CD14-positive monocyte (primary cell): ENCODE results near the gene SGCD. TPM values are rescaled to one million over a fixed set of nuclear protein-coding genes. Genes with fewer than 3 reads are reported as not detected.

Experiments
- DNase-seq, 3 donors: peaks; one replicate each; pipeline ENCODE4 v3.0.0-alpha.2; 2011 to 2022
- H2AFZ ChIP-seq: 2 replicates; pipeline ENCODE4 v1.6.0; 2012; ENCODE audit warnings: mild to moderate bottlenecking, low read depth, low read length, inconsistent platforms; ENCODE audit not compliant: insufficient read depth, poor library complexity, severe bottlenecking
- H3K27ac ChIP-seq, 2 donors: 1 replicate in 1 of 2; 2 replicates in 1 of 2; pipeline ENCODE4 v1.5.1; 2012 to 2013; ENCODE audit warnings: low read length in 2 of 2, control low read depth in 1 of 2, inconsistent platforms in 1 of 2, low read depth in 1 of 2, mild to moderate bottlenecking in 1 of 2
- H3K27me3 ChIP-seq, 2 donors: one replicate each; pipeline versions ENCODE4 v1.6.0 to v1.6.1; 2011 to 2013; ENCODE audit warnings: low read length in 2 of 2; ENCODE audit not compliant: control insufficient read depth in 2 of 2, insufficient read depth in 2 of 2
- H3K36me3 ChIP-seq, 2 donors: replicated peaks in 1 of 2; 1 replicate in 1 of 2; 2 replicates in 1 of 2; pipeline versions ENCODE4 v1.5.1 to v1.6.1; 2012 to 2013; ENCODE audit warnings: low read length in 2 of 2, control low read depth in 1 of 2, inconsistent platforms in 1 of 2, mild to moderate bottlenecking in 1 of 2; ENCODE audit not compliant: insufficient read depth in 2 of 2, control insufficient read depth in 1 of 2
- H3K4me1 ChIP-seq, 2 donors: 1 replicate in 1 of 2; 2 replicates in 1 of 2; pipeline versions ENCODE4 v1.5.1 to v1.6.1; 2012 to 2013; ENCODE audit warnings: low read length in 2 of 2, control low read depth in 1 of 2, inconsistent platforms in 1 of 2, mild to moderate bottlenecking in 1 of 2, moderate library complexity in 1 of 2; ENCODE audit not compliant: insufficient read depth in 2 of 2, control insufficient read depth in 1 of 2
- H3K4me2 ChIP-seq: replicated peaks from 2 replicates; pipeline ENCODE3; 2012; ENCODE audit warnings: low read length, moderate library complexity, mild to moderate bottlenecking; ENCODE audit not compliant: poor library complexity, severe bottlenecking; ENCODE audit errors: extremely low read depth
- H3K4me3 ChIP-seq, 3 experiments: fragments of 200-600 bp in 1 of 3; sonication (generic) in 1 of 3; replicated peaks in 1 of 3; 1 replicate in 2 of 3; 2 replicates in 1 of 3; pipeline ENCODE4 v1.5.1; 2011 to 2013; ENCODE audit warnings: low read length in 3 of 3, mild to moderate bottlenecking in 3 of 3, control low read depth in 2 of 3, low read depth in 2 of 3, inconsistent platforms in 1 of 3, moderate library complexity in 1 of 3
- H3K79me2 ChIP-seq: 2 replicates; pipeline ENCODE4 v1.6.0; 2012; ENCODE audit warnings: mild to moderate bottlenecking, control low read depth, inconsistent platforms, low read length, moderate library complexity; ENCODE audit not compliant: insufficient read depth
- H3K9ac ChIP-seq: 2 replicates; pipeline ENCODE4 v1.6.0; 2017; ENCODE audit warnings: low read length, mild to moderate bottlenecking; ENCODE audit not compliant: insufficient read depth, poor library complexity, severe bottlenecking
- H3K9me3 ChIP-seq, 2 donors: replicated peaks in 1 of 2; 1 replicate in 1 of 2; 2 replicates in 1 of 2; pipeline versions ENCODE4 v1.5.1 to v1.6.1; 2012 to 2013; ENCODE audit warnings: low read length in 2 of 2, control low read depth in 1 of 2; ENCODE audit not compliant: control insufficient read depth in 1 of 2, insufficient read depth in 1 of 2
- H4K20me1 ChIP-seq: 2 replicates; pipeline ENCODE4 v1.6.0; 2012; ENCODE audit warnings: mild to moderate bottlenecking, low read length, control low read depth, moderate library complexity; ENCODE audit not compliant: insufficient read depth
- H3K27ac Mint-ChIP-seq, 7 donors: one replicate each; pipeline ENCODE4 v1.8.0; 2020; ENCODE audit warnings: mild to moderate bottlenecking in 7 of 7, mixed read lengths in 7 of 7, moderate library complexity in 6 of 7, inconsistent platforms in 2 of 7
- H3K27me3 Mint-ChIP-seq, 3 donors: one replicate each; pipeline ENCODE4 v1.8.0; 2021 to 2022; ENCODE audit warnings: low read depth in 3 of 3, mild to moderate bottlenecking in 3 of 3, mixed read lengths in 3 of 3, moderate library complexity in 3 of 3, inconsistent platforms in 1 of 3
- H3K36me3 Mint-ChIP-seq, 2 donors: one replicate each; pipeline ENCODE4 v1.8.0; 2020; ENCODE audit warnings: mixed read lengths in 2 of 2, inconsistent platforms in 1 of 2, mild to moderate bottlenecking in 1 of 2
- H3K4me1 Mint-ChIP-seq: one replicate; pipeline ENCODE4 v1.8.0; 2020; ENCODE audit warnings: mild to moderate bottlenecking, mixed read lengths
- H3K4me3 Mint-ChIP-seq, 2 donors: one replicate each; pipeline ENCODE4 v1.8.0; 2020; ENCODE audit warnings: mild to moderate bottlenecking in 2 of 2, mixed read lengths in 2 of 2, moderate library complexity in 1 of 2
- H3K9me3 Mint-ChIP-seq, 7 donors: one replicate each; pipeline ENCODE4 v1.8.0; 2020 to 2022; ENCODE audit warnings: mixed read lengths in 7 of 7, mild to moderate bottlenecking in 6 of 7, moderate library complexity in 6 of 7, inconsistent platforms in 2 of 7
- WGBS: methylation state at CpG from one replicate; pipeline ENCODE4 v1.1.5; 2013; ENCODE audit warnings: missing lambda C conversion rate; ENCODE audit not compliant: insufficient coverage; 5-methylcytosine and 5-hydroxymethylcytosine counted together
- intact Hi-C, 2 donors: fragments of 100-400 bp; cut with micrococcal nuclease; formaldehyde crosslinking; loops; one replicate each; pipeline versions ENCODE4 v1.15.0 to v1.15.1; 2023
- polyA plus RNA-seq, 3 donors: library from polyadenylated mRNA; depleted of rRNA in 1 of 3; unstranded in 2 of 3; stranded (reverse) in 1 of 3; fragments of 300-500 nt in 2 of 3; fragments of >200 nt in 1 of 3; fragmentation: Illumina TruSeq in 2 of 3; gene quantifications; 1 replicate in 2 of 3; 2 replicates in 1 of 3; pipeline ENCODE4 v1.2.3, GENCODE V29; 2012 to 2021
- TF ChIP-seq, protein P1 (sequence below): fragments of 200-600 bp; IDR thresholded peaks from one replicate; pipeline ENCODE4 v1.8.0; 2022; ENCODE audit warnings: antibody characterized with exemption, mild to moderate bottlenecking

SGCD gene
- polyA plus RNA-seq, 3 donors: not detected

GRCh38 chr5:156680831-156681230 lies 353.9 kb downstream of the SGCD start:
- Mint-ChIP-seq H3K9me3 (peaks cover 0 to 3% (median 0%) of the 10 kb centered on the region in 7 donors), H3K27me3 (no peaks in the 10 kb centered on the region), H3K4me3 (no peak overlapping the region), H3K36me3 (no peaks in the 10 kb centered on the region), H3K4me1 (no peaks in the 10 kb centered on the region), H3K27ac (no peak overlapping the region)
- Histone ChIP-seq H2AFZ (no peak overlapping the region), H3K27ac (no peak overlapping the region), H3K9ac (no peak overlapping the region), H3K36me3 (no peaks in the 10 kb centered on the region), H3K27me3 (no peaks in the 10 kb centered on the region), H3K4me2 (no peak overlapping the region), H3K4me1 (no peaks in the 10 kb centered on the region), H3K9me3 (no peaks in the 10 kb centered on the region), H4K20me1 (no peaks in the 10 kb centered on the region), H3K79me2 (no peaks in the 10 kb centered on the region), H3K4me3 (no peak overlapping the region)
- intact Hi-C loops: no loop called here
- no peak for DNase-seq
- WGBS: 94% methylated on average over 8 of the region's 10 CpGs
- TF ChIP-seq, protein P1, sequence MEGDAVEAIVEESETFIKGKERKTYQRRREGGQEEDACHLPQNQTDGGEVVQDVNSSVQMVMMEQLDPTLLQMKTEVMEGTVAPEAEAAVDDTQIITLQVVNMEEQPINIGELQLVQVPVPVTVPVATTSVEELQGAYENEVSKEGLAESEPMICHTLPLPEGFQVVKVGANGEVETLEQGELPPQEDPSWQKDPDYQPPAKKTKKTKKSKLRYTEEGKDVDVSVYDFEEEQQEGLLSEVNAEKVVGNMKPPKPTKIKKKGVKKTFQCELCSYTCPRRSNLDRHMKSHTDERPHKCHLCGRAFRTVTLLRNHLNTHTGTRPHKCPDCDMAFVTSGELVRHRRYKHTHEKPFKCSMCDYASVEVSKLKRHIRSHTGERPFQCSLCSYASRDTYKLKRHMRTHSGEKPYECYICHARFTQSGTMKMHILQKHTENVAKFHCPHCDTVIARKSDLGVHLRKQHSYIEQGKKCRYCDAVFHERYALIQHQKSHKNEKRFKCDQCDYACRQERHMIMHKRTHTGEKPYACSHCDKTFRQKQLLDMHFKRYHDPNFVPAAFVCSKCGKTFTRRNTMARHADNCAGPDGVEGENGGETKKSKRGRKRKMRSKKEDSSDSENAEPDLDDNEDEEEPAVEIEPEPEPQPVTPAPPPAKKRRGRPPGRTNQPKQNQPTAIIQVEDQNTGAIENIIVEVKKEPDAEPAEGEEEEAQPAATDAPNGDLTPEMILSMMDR: no peak

DNA sequence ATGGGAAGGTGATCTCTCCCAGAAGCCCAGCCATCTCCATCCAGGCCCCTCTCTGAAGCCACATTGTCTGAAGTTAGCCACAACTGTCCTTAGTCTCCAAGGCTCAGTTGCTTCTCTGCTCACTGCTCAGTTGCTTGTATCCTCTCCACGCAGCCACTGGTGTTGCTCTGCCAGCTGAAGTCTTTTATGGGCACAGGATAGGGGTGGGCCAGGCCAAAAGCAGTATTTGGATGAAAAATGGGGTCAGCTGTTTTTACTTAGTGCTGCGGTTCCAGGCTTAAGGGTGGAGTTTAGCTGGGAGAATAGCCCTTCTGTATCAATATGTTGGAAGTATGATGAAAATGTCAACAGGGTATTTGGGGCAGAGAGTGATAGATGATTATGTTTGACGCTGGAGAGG lies 354.3 kb downstream of the SGCD start:
- Histone ChIP-seq H4K20me1 (no peaks in the 10 kb centered on the region), H3K27ac (no peak overlapping the region), H3K9me3 (no peaks in the 10 kb centered on the region), H3K79me2 (no peaks in the 10 kb centered on the region), H3K4me2 (no peak overlapping the region), H3K9ac (no peak overlapping the region), H3K4me1 (no peaks in the 10 kb centered on the region), H2AFZ (no peak overlapping the region), H3K4me3 (no peak overlapping the region), H3K27me3 (no peaks in the 10 kb centered on the region), H3K36me3 (no peaks in the 10 kb centered on the region)
- H3K36me3 Mint-ChIP-seq: no peaks in the 10 kb centered on the region
- 88% methylated on average over 2 of the region's 3 CpGs for WGBS
- H3K27me3 Mint-ChIP-seq: no peaks in the 10 kb centered on the region
- intact Hi-C loops: no loop called here
- no peak overlapping the region for H3K4me3 Mint-ChIP-seq
- TF ChIP-seq, protein P1: no peak
- H3K27ac Mint-ChIP-seq: no peak overlapping the region
- no peaks in the 10 kb centered on the region for H3K4me1 Mint-ChIP-seq
- no peak for DNase-seq
- H3K9me3 Mint-ChIP-seq: peaks cover 0 to 3% (median 0%) of the 10 kb centered on the region in 7 donors
